Panc1 (cell line): ENCODE measurements around the gene KAT2B. TPM values are rescaled to one million over a fixed set of nuclear protein-coding genes. Genes with fewer than 3 reads are reported as not detected.

Source experiments
- ATAC-seq: fragments of 200-7000 bp; cut with Tn5 transposase; 2 replicates; pipeline ENCODE4 v1.9.1; 2020; ENCODE audit warnings: mild to moderate bottlenecking, moderate library complexity
- BruUV-seq: library from RNA; stranded (reverse); fragments of 400-500 nt; replicated peaks from 2 replicates; lab custom pipeline; 2021; lab: Mats Ljungman, UMichigan
- CTCF ChIA-PET: fragments of 300-600 bp; sonication (Branson Sonifier 250); formaldehyde crosslinking; loops from one replicate; lab custom pipeline; 2022; ENCODE audit warnings: antibody characterized with exemption; lab: Charles Lee
- POLR2A ChIA-PET: fragments of 300-600 bp; sonication (Branson Sonifier 250); formaldehyde crosslinking; loops from one replicate; lab custom pipeline; 2022; ENCODE audit warnings: antibody characterized with exemption; lab: Charles Lee
- DNase-seq: peaks from one replicate; pipeline ENCODE4 v3.0.0-alpha.2; 2010; ENCODE audit warnings: low read depth, low spot score
- H3K27ac ChIP-seq: 2 replicates; pipeline ENCODE4 v1.5.1; 2011; ENCODE audit warnings: mild to moderate bottlenecking, low read length, inconsistent platforms
- H3K27me3 ChIP-seq: fragments of 200-500 bp; sonication (Bioruptor generic); 2 replicates; pipeline ENCODE4 v1.6.0; 2014; ENCODE audit warnings: low read length, inconsistent platforms; ENCODE audit not compliant: control insufficient read depth, insufficient read depth
- H3K36me3 ChIP-seq: fragments of 200-500 bp; sonication (Bioruptor generic); 2 replicates; pipeline ENCODE4 v1.5.1; 2014; ENCODE audit warnings: inconsistent platforms, mild to moderate bottlenecking, low read length, moderate library complexity; ENCODE audit not compliant: control insufficient read depth, insufficient read depth
- H3K4me1 ChIP-seq: 2 replicates; pipeline ENCODE4 v1.5.1; 2011; ENCODE audit warnings: inconsistent platforms, mild to moderate bottlenecking, low read length, moderate library complexity; ENCODE audit not compliant: control insufficient read depth, insufficient read depth
- H3K4me3 ChIP-seq, 2 experiments: 2 replicates each; pipeline ENCODE4 v1.5.1; 2011 to 2012; ENCODE audit warnings: low read depth in 2 of 2, low read length in 2 of 2, mild to moderate bottlenecking in 2 of 2, inconsistent platforms in 1 of 2, moderate library complexity in 1 of 2
- H3K9me3 ChIP-seq: fragments of 200-500 bp; sonication (Bioruptor generic); 2 replicates; pipeline ENCODE4 v1.5.1; 2014; ENCODE audit warnings: low read depth, mild to moderate bottlenecking, inconsistent platforms, low read length, moderate library complexity; ENCODE audit not compliant: control insufficient read depth, insufficient read depth
- POLR2AphosphoS5 ChIP-seq: IDR thresholded peaks from 2 replicates; pipeline ENCODE4 v1.6.1; 2012; ENCODE audit warnings: mild to moderate bottlenecking, low read depth, low read length, moderate library complexity
- SIN3A ChIP-seq: IDR thresholded peaks from 2 replicates; pipeline ENCODE4 v1.6.1; 2012; ENCODE audit warnings: low read depth, mild to moderate bottlenecking, low read length, moderate library complexity, borderline replicate concordance; ENCODE audit not compliant: insufficient read depth
- TCF7L2 ChIP-seq: IDR thresholded peaks from 2 replicates; pipeline ENCODE4 v1.6.1; 2011; ENCODE audit warnings: mild to moderate bottlenecking, low read depth, low read length, inconsistent platforms
- in situ Hi-C: cut with HindIII; loops from 2 replicates; pipeline ENCODE4 v1.10.0; 2016; ENCODE audit warnings: low sequenced_read_pairs, low pct_unique_long_range_greater_than_20kb
- intact Hi-C: fragments of 100-400 bp; cut with micrococcal nuclease; formaldehyde crosslinking; loops from one replicate; pipeline ENCODE4 v1.10.0; 2022; ENCODE audit not compliant: unreplicated experiment
- total RNA-seq: library from RNA; stranded (reverse); gene quantifications from one replicate; pipeline ENCODE4 v1.2.1, GENCODE V29; 2021; ENCODE audit not compliant: unreplicated experiment
- TF ChIP-seq, protein P1 (sequence below), 2 experiments: IDR thresholded peaks; 2 replicates each; pipeline ENCODE4 v1.6.1; 2011 to 2012; ENCODE audit warnings: low read depth in 2 of 2, control low read depth in 1 of 2, low read length in 1 of 2, mild to moderate bottlenecking in 1 of 2, moderate library complexity in 1 of 2; ENCODE audit not compliant: insufficient read depth in 1 of 2
- TF ChIP-seq, protein P2 (sequence below): fragments of 450-650 bp; IDR thresholded peaks from 2 replicates; pipeline ENCODE4 v1.5.1; 2017; ENCODE audit warnings: mild to moderate bottlenecking

The KAT2B gene
- total RNA-seq, 1 experiment from 2014 or later = 16.4 TPM

DNA sequence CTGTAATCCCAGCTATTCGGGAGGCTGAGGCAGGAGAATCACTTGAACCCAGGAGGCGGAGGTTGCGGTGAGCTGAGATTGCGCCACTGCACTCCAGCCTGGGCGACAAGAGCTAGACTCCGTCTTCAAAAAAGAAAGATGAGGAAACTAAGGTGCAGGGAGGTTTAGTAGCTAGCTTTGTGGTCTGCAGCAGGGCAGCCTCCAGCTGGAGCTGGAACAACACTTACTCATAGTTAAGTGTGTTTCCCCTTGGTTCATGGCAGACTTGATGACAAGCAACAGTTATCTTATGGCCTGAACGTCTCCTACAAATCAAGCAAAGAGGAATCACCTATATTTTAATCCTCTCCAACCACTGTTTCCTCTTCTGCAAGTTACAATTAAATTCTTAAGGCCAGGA lies 12.6 kb downstream of the KAT2B start:
- Histone ChIP-seq H3K27me3 (no peaks in the 10 kb centered on the region), H3K9me3 (no peaks in the 10 kb centered on the region), H3K4me1 (peaks cover 9% of the 10 kb centered on the region), H3K27ac (no peak overlapping the region), H3K4me3 (no peak overlapping the region), H3K36me3 (no peaks in the 10 kb centered on the region)
- BruUV-seq = no TSS peak
- DNase-seq (no peak), ATAC-seq (no peak)
- ChIA-PET CTCF (no interaction called here), POLR2A (no interaction called here)
- in situ Hi-C loops = no loop called here
- TF ChIP-seq SIN3A (no peak), POLR2AphosphoS5 (no peak), TCF7L2 (no peak)
- TF ChIP-seq, protein P1, sequence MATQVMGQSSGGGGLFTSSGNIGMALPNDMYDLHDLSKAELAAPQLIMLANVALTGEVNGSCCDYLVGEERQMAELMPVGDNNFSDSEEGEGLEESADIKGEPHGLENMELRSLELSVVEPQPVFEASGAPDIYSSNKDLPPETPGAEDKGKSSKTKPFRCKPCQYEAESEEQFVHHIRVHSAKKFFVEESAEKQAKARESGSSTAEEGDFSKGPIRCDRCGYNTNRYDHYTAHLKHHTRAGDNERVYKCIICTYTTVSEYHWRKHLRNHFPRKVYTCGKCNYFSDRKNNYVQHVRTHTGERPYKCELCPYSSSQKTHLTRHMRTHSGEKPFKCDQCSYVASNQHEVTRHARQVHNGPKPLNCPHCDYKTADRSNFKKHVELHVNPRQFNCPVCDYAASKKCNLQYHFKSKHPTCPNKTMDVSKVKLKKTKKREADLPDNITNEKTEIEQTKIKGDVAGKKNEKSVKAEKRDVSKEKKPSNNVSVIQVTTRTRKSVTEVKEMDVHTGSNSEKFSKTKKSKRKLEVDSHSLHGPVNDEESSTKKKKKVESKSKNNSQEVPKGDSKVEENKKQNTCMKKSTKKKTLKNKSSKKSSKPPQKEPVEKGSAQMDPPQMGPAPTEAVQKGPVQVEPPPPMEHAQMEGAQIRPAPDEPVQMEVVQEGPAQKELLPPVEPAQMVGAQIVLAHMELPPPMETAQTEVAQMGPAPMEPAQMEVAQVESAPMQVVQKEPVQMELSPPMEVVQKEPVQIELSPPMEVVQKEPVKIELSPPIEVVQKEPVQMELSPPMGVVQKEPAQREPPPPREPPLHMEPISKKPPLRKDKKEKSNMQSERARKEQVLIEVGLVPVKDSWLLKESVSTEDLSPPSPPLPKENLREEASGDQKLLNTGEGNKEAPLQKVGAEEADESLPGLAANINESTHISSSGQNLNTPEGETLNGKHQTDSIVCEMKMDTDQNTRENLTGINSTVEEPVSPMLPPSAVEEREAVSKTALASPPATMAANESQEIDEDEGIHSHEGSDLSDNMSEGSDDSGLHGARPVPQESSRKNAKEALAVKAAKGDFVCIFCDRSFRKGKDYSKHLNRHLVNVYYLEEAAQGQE (IDR thresholded peaks at IDR 0.05; ENCODE audit: insufficient read depth in 1 of 2, low read depth in 2 of 2, low read length in 1 of 2) = no peak
- TF ChIP-seq, protein P2, sequence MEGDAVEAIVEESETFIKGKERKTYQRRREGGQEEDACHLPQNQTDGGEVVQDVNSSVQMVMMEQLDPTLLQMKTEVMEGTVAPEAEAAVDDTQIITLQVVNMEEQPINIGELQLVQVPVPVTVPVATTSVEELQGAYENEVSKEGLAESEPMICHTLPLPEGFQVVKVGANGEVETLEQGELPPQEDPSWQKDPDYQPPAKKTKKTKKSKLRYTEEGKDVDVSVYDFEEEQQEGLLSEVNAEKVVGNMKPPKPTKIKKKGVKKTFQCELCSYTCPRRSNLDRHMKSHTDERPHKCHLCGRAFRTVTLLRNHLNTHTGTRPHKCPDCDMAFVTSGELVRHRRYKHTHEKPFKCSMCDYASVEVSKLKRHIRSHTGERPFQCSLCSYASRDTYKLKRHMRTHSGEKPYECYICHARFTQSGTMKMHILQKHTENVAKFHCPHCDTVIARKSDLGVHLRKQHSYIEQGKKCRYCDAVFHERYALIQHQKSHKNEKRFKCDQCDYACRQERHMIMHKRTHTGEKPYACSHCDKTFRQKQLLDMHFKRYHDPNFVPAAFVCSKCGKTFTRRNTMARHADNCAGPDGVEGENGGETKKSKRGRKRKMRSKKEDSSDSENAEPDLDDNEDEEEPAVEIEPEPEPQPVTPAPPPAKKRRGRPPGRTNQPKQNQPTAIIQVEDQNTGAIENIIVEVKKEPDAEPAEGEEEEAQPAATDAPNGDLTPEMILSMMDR = no peak
- intact Hi-C loops = no loop called here

DNA sequence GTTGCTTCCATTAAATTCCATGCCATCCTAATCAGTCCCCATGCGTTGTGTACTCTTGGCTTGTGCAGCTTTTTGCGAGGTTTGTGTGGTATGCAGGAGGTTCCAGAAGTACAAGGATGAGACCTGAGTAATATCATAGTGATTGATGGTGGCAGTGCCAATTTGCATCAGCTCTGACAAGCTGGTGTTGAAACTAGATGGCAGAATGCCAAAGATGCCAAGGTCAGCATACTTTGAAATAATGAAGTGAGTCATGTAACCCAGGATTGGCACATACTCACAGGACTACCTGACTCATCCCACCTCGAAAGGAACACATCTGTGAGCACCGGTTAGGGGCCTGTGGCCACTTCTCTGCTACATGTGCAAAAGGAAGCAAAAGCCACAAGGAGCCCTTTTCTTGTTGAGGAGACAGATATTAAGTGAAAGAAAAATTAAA lies 14.3 kb downstream of the KAT2B start:
- ChIA-PET POLR2A (no interaction called here), CTCF (no interaction called here)
- TF ChIP-seq, protein P2 = no peak
- TF ChIP-seq, protein P1 (IDR thresholded peaks at IDR 0.05; ENCODE audit: insufficient read depth in 1 of 2, low read depth in 2 of 2, low read length in 1 of 2) = no peak
- TF ChIP-seq SIN3A (no peak), POLR2AphosphoS5 (no peak), TCF7L2 (no peak)

More for the DNA sequence above, 14.3 kb downstream of the KAT2B start:
- Histone ChIP-seq H3K27me3 (no peaks in the 10 kb centered on the region), H3K27ac (no peak overlapping the region), H3K9me3 (no peaks in the 10 kb centered on the region), H3K4me1 (peaks cover 9% of the 10 kb centered on the region), H3K4me3 (no peak overlapping the region), H3K36me3 (no peaks in the 10 kb centered on the region)
- in situ Hi-C loops = no loop called here
- ATAC-seq = peak; percentile 96
- BruUV-seq = no TSS peak
- intact Hi-C loops = no loop called here
- DNase-seq = peak; percentile 95
